Endothelial cell (in vitro differentiated cells): Measurements from ENCODE around the gene ALAS1. TPM values are rescaled to one million over a fixed set of nuclear protein-coding genes. Genes with fewer than 3 reads are reported as not detected.
A peak's percentile ranks its signal among the peaks of the same experiment; 100 is the strongest.

ENCODE experiments used
- DNase-seq: peaks from one replicate; pipeline ENCODE4 v3.0.0; 2021; ENCODE audit warnings: low spot score
- H3K27ac Mint-ChIP-seq: one replicate; pipeline ENCODE4 v1.8.0; 2021; ENCODE audit warnings: mixed read lengths, inconsistent platforms; ENCODE audit not compliant: unreplicated experiment
- H3K27me3 Mint-ChIP-seq: one replicate; pipeline ENCODE4 v1.8.0; 2021; ENCODE audit warnings: mild to moderate bottlenecking, moderate library complexity, mixed read lengths, inconsistent platforms; ENCODE audit not compliant: unreplicated experiment
- H3K36me3 Mint-ChIP-seq: one replicate; pipeline ENCODE4 v1.8.0; 2021; ENCODE audit warnings: mild to moderate bottlenecking, low read depth, mixed read lengths, inconsistent platforms; ENCODE audit not compliant: unreplicated experiment
- H3K4me1 Mint-ChIP-seq: one replicate; pipeline ENCODE4 v1.8.0; 2021; ENCODE audit warnings: mild to moderate bottlenecking, mixed read lengths, inconsistent platforms; ENCODE audit not compliant: unreplicated experiment
- H3K4me3 Mint-ChIP-seq: one replicate; pipeline ENCODE4 v1.8.0; 2021; ENCODE audit warnings: mild to moderate bottlenecking, mixed read lengths, inconsistent platforms; ENCODE audit not compliant: unreplicated experiment
- H3K9me3 Mint-ChIP-seq: one replicate; pipeline ENCODE4 v1.8.0; 2021; ENCODE audit warnings: mixed read lengths, inconsistent platforms; ENCODE audit not compliant: unreplicated experiment
- CTCF ChIP-seq: fragments of 200-600 bp; sonication (generic); IDR thresholded peaks from one replicate; pipeline ENCODE4 v1.5.0; 2021; ENCODE audit warnings: antibody characterized with exemption; ENCODE audit not compliant: unreplicated experiment
- total RNA-seq: library from RNA; stranded (reverse); fragmentation: NEBNext Ultra II Directional; extraction: Animal tissue kit (Norgen Biotek cat#: 25700); gene quantifications from one replicate; pipeline ENCODE4 v1.2.1, GENCODE V29; 2021; ENCODE audit not compliant: unreplicated experiment

ALAS1 gene
- total RNA-seq, 1 donor from 2014 or later = 59.1 TPM

GRCh38 chr3:52221563-52222318 lies 23.8 kb downstream of the ALAS1 start:
- Mint-ChIP-seq H3K27me3 (peaks cover 23% of the 10 kb centered on the region), H3K9me3 (no peaks in the 10 kb centered on the region), H3K4me3 (no peak overlapping the region), H3K36me3 (peaks cover 8% of the 10 kb centered on the region), H3K4me1 (peaks cover 23% of the 10 kb centered on the region), H3K27ac (no peak overlapping the region)
- DNase-seq = no peak
- no peak for TF ChIP-seq CTCF

- Mint-ChIP-seq H3K9me3 (no peaks in the 10 kb centered on the region), H3K36me3 (peaks cover 10% of the 10 kb centered on the region), H3K27me3 (peaks cover 24% of the 10 kb centered on the region), H3K4me3 (no peak overlapping the region), H3K27ac (no peak overlapping the region), H3K4me1 (peaks cover 15% of the 10 kb centered on the region)
- no peak for TF ChIP-seq CTCF
- no peak for DNase-seq
Observed at GRCh38 chr3:52222319-52223221, 24.6 kb downstream of the ALAS1 start.

GRCh38 chr3:52223449-52224408 lies 25.8 kb downstream of the ALAS1 start:
- peak overlapping the region; percentile 57 for H3K4me3 Mint-ChIP-seq
- TF ChIP-seq CTCF = no peak
- H3K27me3 Mint-ChIP-seq = peaks cover 24% of the 10 kb centered on the region
- H3K36me3 Mint-ChIP-seq = peaks cover 13% of the 10 kb centered on the region
- H3K27ac Mint-ChIP-seq = peak overlapping the region; percentile 61
- peaks cover 6% of the 10 kb centered on the region for H3K4me1 Mint-ChIP-seq
- DNase-seq = no peak
- no peaks in the 10 kb centered on the region for H3K9me3 Mint-ChIP-seq

DNA sequence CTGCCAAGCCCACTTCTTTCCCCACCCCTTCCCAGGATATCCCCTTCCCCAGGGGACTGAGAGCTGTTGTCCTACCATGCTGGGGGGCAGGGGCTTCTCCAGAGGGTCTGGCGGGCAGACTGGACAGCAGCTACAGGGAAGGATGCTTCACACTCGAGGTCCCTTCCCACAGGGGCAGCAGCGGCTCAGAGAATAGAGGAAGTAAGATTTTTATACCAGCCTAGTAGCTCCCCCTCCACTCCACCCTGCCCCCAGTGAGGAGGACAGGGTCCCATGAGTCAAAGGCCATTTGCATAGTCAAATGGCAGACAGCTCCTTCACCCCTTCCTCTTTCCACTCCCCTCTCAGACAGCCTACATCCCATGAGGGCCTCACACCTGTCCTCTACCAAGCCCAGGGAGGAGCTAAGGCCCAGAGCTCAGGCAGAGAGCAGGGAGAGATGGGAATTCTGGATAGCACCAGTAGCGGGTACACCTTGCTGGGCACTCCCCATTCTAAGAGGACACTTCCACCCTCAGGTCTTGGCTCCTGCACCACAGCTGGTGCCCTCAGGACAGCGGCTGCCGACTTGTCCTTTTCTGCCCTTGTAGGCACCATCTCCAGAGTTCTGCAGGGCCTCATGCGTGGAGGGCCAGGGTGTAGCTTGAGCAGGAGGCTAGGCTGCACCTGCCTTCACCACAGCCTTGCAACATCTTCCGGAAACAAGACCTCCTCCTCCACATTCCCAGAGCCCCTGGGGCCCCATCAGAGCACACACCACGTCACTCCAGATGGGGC lies 27.7 kb downstream of the ALAS1 start, which contains the start of gene TLR9:
TLR9 (minus strand) TSS at position 194 of the 777 bp plus-strand sequence; CDS start at position 78, 116 bp downstream.
- peak within 1 kb of the TSS; percentile 37 for H3K27ac Mint-ChIP-seq
- H3K36me3 Mint-ChIP-seq = peaks cover 18% of the 10 kb centered on the region
- TF ChIP-seq CTCF = no peak
- no peak for DNase-seq
- H3K27me3 Mint-ChIP-seq = peaks cover 30% of the 10 kb centered on the region
- H3K4me1 Mint-ChIP-seq = no peaks in the 10 kb centered on the region
- no peaks in the 10 kb centered on the region for H3K9me3 Mint-ChIP-seq
- no peak within 1 kb of the TSS for H3K4me3 Mint-ChIP-seq
